ENCODE results near the gene PRPS2. TPM values are rescaled to one million over a fixed set of nuclear protein-coding genes. Genes with fewer than 3 reads are reported as not detected.

PRPS2 gene
- polyA plus RNA-seq, 1 donor from 2014 or later: 4.7 TPM

GRCh38 chrX:12814420-12814819, 23.2 kb downstream of the PRPS2 start:
- Histone ChIP-seq H3K27ac (ENCODE audit: low read length) (no peak overlapping the region), H3K9ac (ENCODE audit: low read length) (no peak overlapping the region), H4K20me1 (ENCODE audit: insufficient read depth) (no peaks in the 10 kb centered on the region), H3K4me2 (ENCODE audit: low read length) (no peak overlapping the region), H3K79me2 (replicated peaks; ENCODE audit: insufficient read depth, low read length) (no peaks in the 10 kb centered on the region), H3K27me3 (ENCODE audit: insufficient read depth, low read depth, low read length) (no peaks in the 10 kb centered on the region), H2AFZ (ENCODE audit: low read depth, low read length) (no peak overlapping the region), H3K9me2 (ENCODE audit: insufficient read depth, low read length) (no peaks in the 10 kb centered on the region), H3F3A (ENCODE audit: insufficient read depth, low read length, poor library complexity, severe bottlenecking) (no peaks in the 10 kb centered on the region), H3K4me3 (ENCODE audit: low read length) (no peak overlapping the region), H3K9me3 (ENCODE audit: low read length) (no peaks in the 10 kb centered on the region), H3K36me3 (ENCODE audit: insufficient read depth, low read length) (no peaks in the 10 kb centered on the region)
- TF ChIP-seq CTCF (IDR thresholded peaks at IDR 0.05; ENCODE audit: poor library complexity, severe bottlenecking): peak; percentile 72
- no peak for TF ChIP-seq EP300 (conservative IDR thresholded peaks at IDR 0.05; ENCODE audit: poor library complexity, severe bottlenecking)
- TF ChIP-seq RAD21 (conservative IDR thresholded peaks at IDR 0.05): peak; percentile 82
- TF ChIP-seq SMC3 (conservative IDR thresholded peaks at IDR 0.05; ENCODE audit: poor library complexity): peak; percentile 81

GRCh38 chrX:12817528-12817927, 26.3 kb downstream of the PRPS2 start:
- TF ChIP-seq SMC3 (conservative IDR thresholded peaks at IDR 0.05; ENCODE audit: poor library complexity): no peak
- TF ChIP-seq CTCF (IDR thresholded peaks at IDR 0.05; ENCODE audit: poor library complexity, severe bottlenecking): no peak
- TF ChIP-seq REST (IDR thresholded peaks at IDR 0.05; ENCODE audit: borderline replicate concordance): no peak
- TF ChIP-seq POLR2AphosphoS5 (IDR thresholded peaks at IDR 0.05): no peak
- TF ChIP-seq TAF1 (IDR thresholded peaks at IDR 0.05; ENCODE audit: low read depth): no peak
- no peak for TF ChIP-seq EZH2 (IDR thresholded peaks at IDR 0.05; ENCODE audit: borderline replicate concordance, insufficient read depth, low read length, poor library complexity, severe bottlenecking)
- TF ChIP-seq EP300 (conservative IDR thresholded peaks at IDR 0.05; ENCODE audit: poor library complexity, severe bottlenecking): no peak
- no peak for TF ChIP-seq RAD21 (conservative IDR thresholded peaks at IDR 0.05)
- TF ChIP-seq MXI1 (conservative IDR thresholded peaks at IDR 0.05; ENCODE audit: poor library complexity, severe bottlenecking): no peak
- Histone ChIP-seq H3K36me3 (ENCODE audit: insufficient read depth, low read length) (no peaks in the 10 kb centered on the region), H2AFZ (ENCODE audit: low read depth, low read length) (no peak overlapping the region), H3K27me3 (ENCODE audit: insufficient read depth, low read depth, low read length) (no peaks in the 10 kb centered on the region), H4K20me1 (ENCODE audit: insufficient read depth) (no peaks in the 10 kb centered on the region), H3K9me2 (ENCODE audit: insufficient read depth, low read length) (no peaks in the 10 kb centered on the region), H3F3A (ENCODE audit: insufficient read depth, low read length, poor library complexity, severe bottlenecking) (no peaks in the 10 kb centered on the region), H3K79me2 (replicated peaks; ENCODE audit: insufficient read depth, low read length) (no peaks in the 10 kb centered on the region), H3K9me3 (ENCODE audit: low read length) (no peaks in the 10 kb centered on the region), H3K9ac (ENCODE audit: low read length) (no peak overlapping the region), H3K27ac (ENCODE audit: low read length) (no peak overlapping the region), H3K4me2 (ENCODE audit: low read length) (no peak overlapping the region), H3K4me3 (ENCODE audit: low read length) (no peak overlapping the region)
